Measurements from ENCODE around the gene ORM2.
"Not testable (repeated sequence)": the region's sequence is repeated elsewhere in the genome, so short reads cannot be mapped to it uniquely, and the experiment has no call there.

The ORM2 gene

GRCh38 chr9:114332474-114333040 is 2.9 kb downstream of the ORM2 start:
- DNase-seq (ENCODE audit: low read depth) = not testable (repeated sequence)

- DNase-seq (ENCODE audit: low read depth) = not testable (repeated sequence)
Observed at GRCh38 chr9:114333718-114334117, 4.0 kb downstream of the ORM2 start.

GRCh38 chr9:114334490-114334889 is 4.8 kb downstream of the ORM2 start:
- no peak for DNase-seq (ENCODE audit: low read depth)

- no peak for DNase-seq (ENCODE audit: low read depth)
Observed at GRCh38 chr9:114335745-114336144, 6.1 kb downstream of the ORM2 start.

- DNase-seq (ENCODE audit: low read depth) = no peak
Observed at GRCh38 chr9:114336157-114336556, 6.5 kb downstream of the ORM2 start.

GRCh38 chr9:114336699-114337395 is 7.2 kb downstream of the ORM2 start:
- no peak for DNase-seq (ENCODE audit: low read depth)

GRCh38 chr9:114338187-114338586 is 8.5 kb downstream of the ORM2 start:
- no peak for DNase-seq (ENCODE audit: low read depth)

- no peak for DNase-seq (ENCODE audit: low read depth)
Observed at GRCh38 chr9:114339130-114339908, 9.7 kb downstream of the ORM2 start.

- DNase-seq (ENCODE audit: low read depth) = no peak
Observed at GRCh38 chr9:114341152-114341830, 11.6 kb downstream of the ORM2 start.

- DNase-seq (ENCODE audit: low read depth) = no peak
Observed at GRCh38 chr9:114341991-114342390, 12.3 kb downstream of the ORM2 start.

GRCh38 chr9:114342755-114343440 is 13.2 kb downstream of the ORM2 start:
- no peak for DNase-seq (ENCODE audit: low read depth)

- no peak for DNase-seq (ENCODE audit: low read depth)
Observed at GRCh38 chr9:114343471-114344187, 14.0 kb downstream of the ORM2 start.

- DNase-seq (ENCODE audit: low read depth) = no peak
Observed at GRCh38 chr9:114344188-114344566, 14.5 kb downstream of the ORM2 start.

- no peak for DNase-seq (ENCODE audit: low read depth)
Observed at GRCh38 chr9:114344692-114345091, 15.0 kb downstream of the ORM2 start.

- DNase-seq (ENCODE audit: low read depth) = no peak
Observed at GRCh38 chr9:114345493-114346065, 15.9 kb downstream of the ORM2 start.

- DNase-seq (ENCODE audit: low read depth) = no peak
Observed at GRCh38 chr9:114346146-114346545, 16.5 kb downstream of the ORM2 start.

GRCh38 chr9:114347675-114348074 is 18.0 kb downstream of the ORM2 start:
- DNase-seq (ENCODE audit: low read depth) = no peak

- no peak for DNase-seq (ENCODE audit: low read depth)
Observed at GRCh38 chr9:114348261-114348905, 18.7 kb downstream of the ORM2 start.

GRCh38 chr9:114348906-114349482 is 19.3 kb downstream of the ORM2 start:
- peak; percentile 52 for DNase-seq (ENCODE audit: low read depth)

Data from T-helper 22 cell (primary cell).